A673 (cell line): ENCODE results near the gene IRF6.

Experiments used
- EZH2 ChIP-seq: fragments of 200-600 bp; sonication (generic); IDR thresholded peaks from 2 replicates; pipeline ENCODE4 v1.6.1; 2017; ENCODE audit warnings: borderline replicate concordance, low read depth, mild to moderate bottlenecking, mixed read lengths, antibody characterized with exemption, low read length; ENCODE audit not compliant: poor library complexity, severe bottlenecking
- TF ChIP-seq, protein P1 (sequence below): fragments of 300-800, 200-600 bp; sonication (generic); conservative IDR thresholded peaks from 2 replicates; pipeline ENCODE4 v1.5.1; 2017; ENCODE audit warnings: low read depth, mild to moderate bottlenecking, antibody characterized with exemption, low read length, moderate library complexity, mixed read lengths

DNA sequence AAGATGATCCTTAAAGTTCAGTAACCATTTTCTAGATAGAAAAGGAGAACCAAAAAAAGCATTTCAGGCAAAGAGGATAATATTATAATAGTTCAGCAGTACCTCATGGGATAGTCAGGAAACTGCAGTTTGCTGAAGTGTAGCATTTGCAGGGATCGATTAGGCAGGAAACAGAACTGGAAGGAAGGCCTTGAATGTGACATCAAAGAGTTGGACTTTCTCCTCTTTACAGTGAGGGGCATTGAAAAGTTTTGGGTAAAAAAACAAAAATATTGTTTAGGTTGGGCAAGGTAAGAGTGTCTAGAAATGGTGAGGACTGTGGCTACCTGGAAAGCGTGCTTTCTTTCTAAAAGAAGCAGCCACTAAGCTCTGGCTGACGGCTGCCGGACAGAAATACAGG lies 8.0 kb upstream of the IRF6 start:
- TF ChIP-seq, protein P1, sequence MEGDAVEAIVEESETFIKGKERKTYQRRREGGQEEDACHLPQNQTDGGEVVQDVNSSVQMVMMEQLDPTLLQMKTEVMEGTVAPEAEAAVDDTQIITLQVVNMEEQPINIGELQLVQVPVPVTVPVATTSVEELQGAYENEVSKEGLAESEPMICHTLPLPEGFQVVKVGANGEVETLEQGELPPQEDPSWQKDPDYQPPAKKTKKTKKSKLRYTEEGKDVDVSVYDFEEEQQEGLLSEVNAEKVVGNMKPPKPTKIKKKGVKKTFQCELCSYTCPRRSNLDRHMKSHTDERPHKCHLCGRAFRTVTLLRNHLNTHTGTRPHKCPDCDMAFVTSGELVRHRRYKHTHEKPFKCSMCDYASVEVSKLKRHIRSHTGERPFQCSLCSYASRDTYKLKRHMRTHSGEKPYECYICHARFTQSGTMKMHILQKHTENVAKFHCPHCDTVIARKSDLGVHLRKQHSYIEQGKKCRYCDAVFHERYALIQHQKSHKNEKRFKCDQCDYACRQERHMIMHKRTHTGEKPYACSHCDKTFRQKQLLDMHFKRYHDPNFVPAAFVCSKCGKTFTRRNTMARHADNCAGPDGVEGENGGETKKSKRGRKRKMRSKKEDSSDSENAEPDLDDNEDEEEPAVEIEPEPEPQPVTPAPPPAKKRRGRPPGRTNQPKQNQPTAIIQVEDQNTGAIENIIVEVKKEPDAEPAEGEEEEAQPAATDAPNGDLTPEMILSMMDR = no peak
- TF ChIP-seq EZH2 = no peak
